Colonic mucosa (tissue), 4 donors: ENCODE data around the gene GASK1B. TPM values are rescaled to one million over a fixed set of nuclear protein-coding genes. Genes with fewer than 3 reads are reported as not detected.
A peak's percentile ranks its signal among the peaks of the same experiment; 100 is the strongest.

Source experiments
- DNase-seq: peaks from one replicate; pipeline ENCODE4 v3.0.0-alpha.2; 2020
- H3K27ac ChIP-seq: fragments of 200-600 bp; one replicate; pipeline ENCODE4 v1.8.0; 2021
- H3K27me3 ChIP-seq: fragments of 200-600 bp; one replicate; pipeline ENCODE4 v1.8.0; 2021
- H3K36me3 ChIP-seq: fragments of 200-600 bp; one replicate; pipeline ENCODE4 v1.8.0; 2021
- H3K4me1 ChIP-seq: fragments of 200-600 bp; one replicate; pipeline ENCODE4 v1.8.0; 2021; ENCODE audit warnings: mild to moderate bottlenecking
- H3K4me3 ChIP-seq: fragments of 200-600 bp; one replicate; pipeline ENCODE4 v1.8.0; 2021
- H3K9ac ChIP-seq, 2 donors: one replicate each; pipeline ENCODE4 v1.7.0; 2013; ENCODE audit warnings: control low read depth in 2 of 2, low read depth in 2 of 2, low read length in 2 of 2
- H3K9me3 ChIP-seq: fragments of 200-600 bp; one replicate; pipeline ENCODE4 v1.8.0; 2021
- CTCF ChIP-seq: fragments of 200-600 bp; IDR thresholded peaks from one replicate; pipeline ENCODE4 v1.8.0; 2022; ENCODE audit warnings: antibody characterized with exemption, mild to moderate bottlenecking
- intact Hi-C: fragments of 100-400 bp; cut with DNase I; formaldehyde crosslinking; loops from one replicate; pipeline ENCODE4 v1.14.1; 2022
- total RNA-seq, 2 donors: library from RNA; stranded (reverse); fragmentation: NEBNext Ultra II Directional in 1 of 2; extraction: Animal tissue kit (Norgen Biotek cat#: 25700) in 1 of 2; gene quantifications; one replicate each; pipeline ENCODE4 v1.2.1, GENCODE V29; 2021
- donor health status: healthy.
- donor health status: DM: no; HTN: no; CAD: no.
- donor health status: DM: no; HTN: no; CAD: no.

Gene GASK1B
- total RNA-seq, 2 donors from 2014 or later = 13.6 to 18.0 TPM

GRCh38 chr4:158193171-158193749, 20.4 kb upstream of the GASK1B start:
- Histone ChIP-seq H3K9me3 (no peaks in the 10 kb centered on the region), H3K9ac (no peak overlapping the region), H3K36me3 (no peaks in the 10 kb centered on the region), H3K4me1 (no peaks in the 10 kb centered on the region), H3K27me3 (no peaks in the 10 kb centered on the region), H3K27ac (no peak overlapping the region), H3K4me3 (no peak overlapping the region)
- DNase-seq = no peak
- TF ChIP-seq CTCF = peak; percentile 41
- intact Hi-C loops = loop anchor here (2.0 kb wide), 1 partner anchor 64 kb away; no protein-coding TSS in a partner anchor

- no peaks in the 10 kb centered on the region for H3K4me1 ChIP-seq
- H3K27me3 ChIP-seq = no peaks in the 10 kb centered on the region
- intact Hi-C loops = loop anchor here (2.0 kb wide), 1 partner anchor 64 kb away; no protein-coding TSS in a partner anchor
- DNase-seq = no peak
- no peak overlapping the region for H3K27ac ChIP-seq
- no peaks in the 10 kb centered on the region for H3K9me3 ChIP-seq
- H3K9ac ChIP-seq = no peak overlapping the region
- no peak for TF ChIP-seq CTCF
- no peaks in the 10 kb centered on the region for H3K36me3 ChIP-seq
- H3K4me3 ChIP-seq = no peak overlapping the region
These were observed 19.8 kb upstream of the GASK1B start for GRCh38 chr4:158192439-158193158.

GRCh38 chr4:158190718-158191117, 17.9 kb upstream of the GASK1B start:
- no peaks in the 10 kb centered on the region for H3K27me3 ChIP-seq
- H3K27ac ChIP-seq = no peak overlapping the region
- no peak for TF ChIP-seq CTCF
- no peak overlapping the region for H3K4me3 ChIP-seq
- intact Hi-C loops = no loop called here
- no peak overlapping the region for H3K9ac ChIP-seq
- DNase-seq = no peak
- no peaks in the 10 kb centered on the region for H3K36me3 ChIP-seq
- no peaks in the 10 kb centered on the region for H3K9me3 ChIP-seq
- no peaks in the 10 kb centered on the region for H3K4me1 ChIP-seq

GRCh38 chr4:158189422-158189821, 16.6 kb upstream of the GASK1B start:
- Histone ChIP-seq H3K9me3 (no peaks in the 10 kb centered on the region), H3K27ac (no peak overlapping the region), H3K36me3 (no peaks in the 10 kb centered on the region), H3K4me3 (no peak overlapping the region), H3K9ac (no peak overlapping the region), H3K4me1 (no peaks in the 10 kb centered on the region), H3K27me3 (no peaks in the 10 kb centered on the region)
- DNase-seq = no peak
- no peak for TF ChIP-seq CTCF
- intact Hi-C loops = no loop called here

GRCh38 chr4:158186815-158187214, 14.0 kb upstream of the GASK1B start:
- Histone ChIP-seq H3K4me1 (no peaks in the 10 kb centered on the region), H3K27me3 (no peaks in the 10 kb centered on the region), H3K9ac (no peak overlapping the region), H3K4me3 (no peak overlapping the region), H3K36me3 (no peaks in the 10 kb centered on the region), H3K27ac (no peak overlapping the region), H3K9me3 (no peaks in the 10 kb centered on the region)
- DNase-seq = no peak
- no peak for TF ChIP-seq CTCF
- intact Hi-C loops = no loop called here
